AG04450 (cell line): ENCODE measurements around the gene EFCAB7. TPM values are rescaled to one million over a fixed set of nuclear protein-coding genes. Genes with fewer than 3 reads are reported as not detected.

Source experiments
- CTCF ChIA-PET: fragments of 300-600, 350-600 bp; formaldehyde crosslinking; extraction: SDS; loops from one replicate; lab custom pipeline; 2022; ENCODE audit warnings: antibody characterized with exemption, inconsistent platforms; lab: Charles Lee
- POLR2A ChIA-PET: fragments of 350-600 bp; formaldehyde crosslinking; extraction: SDS; loops from one replicate; lab custom pipeline; 2021; ENCODE audit warnings: antibody characterized with exemption, inconsistent platforms; lab: Yijun Ruan, JAX
- DNase-seq: peaks from one replicate; pipeline ENCODE4 v3.0.0-alpha.2; 2011; ENCODE audit warnings: low read depth, low spot score
- H3K27ac ChIP-seq: one replicate; pipeline ENCODE4 v1.5.1; 2012; ENCODE audit warnings: low read depth, low read length, control low read depth
- H3K27me3 ChIP-seq: one replicate; pipeline ENCODE4 v1.6.0; 2012; ENCODE audit warnings: low read length; ENCODE audit not compliant: control insufficient read depth, insufficient read depth
- H3K4me3 ChIP-seq: 2 replicates; pipeline ENCODE4 v1.5.1; 2011; ENCODE audit warnings: mild to moderate bottlenecking, low read depth, low read length, control low read depth
- H3K9me3 ChIP-seq: 2 replicates; pipeline ENCODE4 v1.5.1; 2012; ENCODE audit warnings: low read length; ENCODE audit not compliant: control insufficient read depth, insufficient read depth
- CTCF ChIP-seq: IDR thresholded peaks from 2 replicates; pipeline ENCODE4 v1.5.1; 2011; ENCODE audit warnings: low read depth, low read length, control low read depth, inconsistent platforms
- polyA plus RNA-seq: library from polyadenylated mRNA; depleted of rRNA; stranded (reverse); fragments of >200 nt; gene quantifications from 2 replicates; pipeline ENCODE4 v1.2.3, GENCODE V29; 2011

EFCAB7 gene
- polyA plus RNA-seq, 1 experiment, result 6.0 TPM

- no peak for DNase-seq
- Histone ChIP-seq H3K4me3 (no peak overlapping the region), H3K27ac (no peak overlapping the region), H3K27me3 (no peaks in the 10 kb centered on the region), H3K9me3 (no peaks in the 10 kb centered on the region)
- POLR2A ChIA-PET, result interaction anchor here (0.7 kb wide), 1 partner anchor 553 kb away, joined by 3 read pairs; no protein-coding TSS in a partner anchor
- no peak for TF ChIP-seq CTCF
- CTCF ChIA-PET, result interaction anchor here (1.7 to 6.0 kb wide), 2 partner anchors 42 to 627 kb away, joined by 4 to 109 read pairs; no protein-coding TSS in a partner anchor
Measured at GRCh38 chr1:63618011-63618410, 94.7 kb downstream of the EFCAB7 start.

GRCh38 chr1:63619558-63619957 is 96.2 kb downstream of the EFCAB7 start:
- Histone ChIP-seq H3K27ac (no peak overlapping the region), H3K9me3 (no peaks in the 10 kb centered on the region), H3K4me3 (no peak overlapping the region), H3K27me3 (no peaks in the 10 kb centered on the region)
- TF ChIP-seq CTCF, result no peak
- ChIA-PET CTCF (interaction anchor here (1.3 to 6.0 kb wide), 2 partner anchors 55 to 625 kb away, joined by 3 to 109 read pairs; no protein-coding TSS in a partner anchor), POLR2A (no interaction called here)
- no peak for DNase-seq

GRCh38 chr1:63620671-63621070 is 97.3 kb downstream of the EFCAB7 start:
- CTCF ChIA-PET, result interaction anchor here (0.7 to 6.0 kb wide), 4 partner anchors 54 to 624 kb away, joined by 3 to 109 read pairs (median 4); partner anchors contain the start of gene ROR1
- no peak for TF ChIP-seq CTCF
- Histone ChIP-seq H3K27ac (no peak overlapping the region), H3K9me3 (no peaks in the 10 kb centered on the region), H3K27me3 (no peaks in the 10 kb centered on the region), H3K4me3 (no peak overlapping the region)
- POLR2A ChIA-PET, result interaction anchor here (0.7 kb wide), 1 partner anchor 499 kb away, joined by 4 read pairs; no protein-coding TSS in a partner anchor
- no peak for DNase-seq

GRCh38 chr1:63621075-63621474 is 97.8 kb downstream of the EFCAB7 start:
- DNase-seq, result no peak
- POLR2A ChIA-PET, result interaction anchor here (0.7 kb wide), 1 partner anchor 499 kb away, joined by 4 read pairs; no protein-coding TSS in a partner anchor
- Histone ChIP-seq H3K9me3 (no peaks in the 10 kb centered on the region), H3K4me3 (no peak overlapping the region), H3K27ac (no peak overlapping the region), H3K27me3 (no peaks in the 10 kb centered on the region)
- CTCF ChIA-PET, result interaction anchor here (0.7 to 6.0 kb wide), 6 partner anchors 53 to 625 kb away, joined by 3 to 109 read pairs (median 4); partner anchors contain the start of gene ROR1
- no peak for TF ChIP-seq CTCF

GRCh38 chr1:63621698-63622097 is 98.4 kb downstream of the EFCAB7 start:
- TF ChIP-seq CTCF, result no peak
- Histone ChIP-seq H3K4me3 (no peak overlapping the region), H3K9me3 (no peaks in the 10 kb centered on the region), H3K27ac (no peak overlapping the region), H3K27me3 (no peaks in the 10 kb centered on the region)
- no peak for DNase-seq
- ChIA-PET CTCF (interaction anchor here (1.0 to 1.5 kb wide), 4 partner anchors 53 to 625 kb away, joined by 3 to 5 read pairs (median 4); partner anchors contain the start of gene ROR1), POLR2A (no interaction called here)
